Mesendoderm (in vitro differentiated cells): ENCODE data around the gene ATF7IP2.
"Not testable (repeated sequence)": the region's sequence is repeated elsewhere in the genome, so short reads cannot be mapped to it uniquely, and the experiment has no call there.

Experiments used
- DNase-seq: peaks from one replicate; pipeline ENCODE4 v3.0.0; 2013
- H2AK5ac ChIP-seq: 2 replicates; pipeline ENCODE4 v1.6.1; 2013; ENCODE audit warnings: low read length, inconsistent platforms
- H2BK120ac ChIP-seq: 2 replicates; pipeline ENCODE4 v1.6.1; 2013; ENCODE audit warnings: low read depth, mild to moderate bottlenecking, low read length, moderate library complexity, mixed read lengths
- H2BK15ac ChIP-seq: replicated peaks from 2 replicates; pipeline ENCODE4 v1.6.1; 2013; ENCODE audit warnings: low read depth, mild to moderate bottlenecking, moderate library complexity
- H2BK5ac ChIP-seq: 2 replicates; pipeline ENCODE4 v1.6.1; 2013; ENCODE audit warnings: low read length, inconsistent platforms
- H3K18ac ChIP-seq: 2 replicates; pipeline ENCODE4 v1.6.1; 2013; ENCODE audit warnings: mild to moderate bottlenecking, low read length, mixed read lengths
- H3K23ac ChIP-seq: one replicate; pipeline ENCODE4 v1.6.1; 2013; ENCODE audit warnings: low read length
- H3K27ac ChIP-seq: 2 replicates; pipeline ENCODE4 v1.5.1; 2013; ENCODE audit warnings: low read depth, mild to moderate bottlenecking, inconsistent platforms, low read length, moderate library complexity
- H3K27me3 ChIP-seq: 2 replicates; pipeline ENCODE4 v1.6.1; 2013; ENCODE audit warnings: low read length, control low read depth, mild to moderate bottlenecking, inconsistent platforms; ENCODE audit not compliant: insufficient read depth, poor library complexity
- H3K36me3 ChIP-seq: 2 replicates; pipeline ENCODE4 v1.6.1; 2013; ENCODE audit warnings: low read length, inconsistent platforms; ENCODE audit not compliant: control insufficient read depth, insufficient read depth
- H3K4ac ChIP-seq: one replicate; pipeline ENCODE4 v1.6.1; 2013; ENCODE audit warnings: low read depth, mild to moderate bottlenecking, low read length, moderate library complexity
- H3K4me1 ChIP-seq: 2 replicates; pipeline ENCODE4 v1.6.1; 2013; ENCODE audit warnings: low read depth, low read length, inconsistent platforms; ENCODE audit not compliant: control insufficient read depth
- H3K4me2 ChIP-seq: 2 replicates; pipeline ENCODE4 v1.6.1; 2013; ENCODE audit warnings: low read length
- H3K4me3 ChIP-seq: 2 replicates; pipeline ENCODE4 v1.5.1; 2013; ENCODE audit warnings: mild to moderate bottlenecking, low read length
- H3K56ac ChIP-seq: one replicate; pipeline ENCODE4 v1.6.1; 2013; ENCODE audit warnings: low read length
- H3K79me1 ChIP-seq: 2 replicates; pipeline ENCODE4 v1.6.1; 2013; ENCODE audit warnings: low read length, inconsistent platforms
- H3K79me2 ChIP-seq: 2 replicates; pipeline ENCODE4 v1.6.1; 2013; ENCODE audit warnings: mild to moderate bottlenecking, low read length; ENCODE audit not compliant: control insufficient read depth, insufficient read depth
- H3K9ac ChIP-seq: 2 replicates; pipeline ENCODE4 v1.6.1; 2013; ENCODE audit warnings: low read length, inconsistent platforms
- H4K5ac ChIP-seq: one replicate; pipeline ENCODE4 v1.6.1; 2013; ENCODE audit warnings: low read length
- H4K8ac ChIP-seq: one replicate; pipeline ENCODE4 v1.6.1; 2013; ENCODE audit warnings: low read depth, mild to moderate bottlenecking, control low read depth, low read length, moderate library complexity
- WGBS: extraction: QIAGEN DNeasy Blood & Tissue Kit; methylation state at CpG from one replicate; pipeline ENCODE4 v1.1.7; 2013; ENCODE audit warnings: low lambda C conversion rate, missing lambda C conversion rate; ENCODE audit not compliant: insufficient coverage; ENCODE audit errors: extremely low coverage; 5-methylcytosine and 5-hydroxymethylcytosine counted together

The ATF7IP2 gene

DNA sequence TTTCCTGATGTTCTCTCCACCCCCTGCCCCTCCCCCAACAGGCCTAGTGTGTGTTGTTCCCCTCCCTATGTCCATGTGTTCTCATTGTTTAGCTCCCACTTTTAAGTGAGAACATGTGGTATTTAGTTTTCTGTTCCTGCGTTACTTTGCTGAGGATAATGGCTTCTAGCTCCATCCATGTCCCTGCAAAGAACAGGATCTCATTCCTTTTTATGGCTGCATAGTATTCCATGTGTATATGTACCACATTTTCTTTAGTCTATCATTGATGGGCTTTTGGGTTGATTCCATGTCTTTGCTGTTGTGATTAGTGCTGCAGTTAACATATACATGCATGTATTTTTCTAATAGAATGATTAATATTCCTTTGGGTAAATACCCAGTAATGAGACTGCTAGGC is 90.8 kb downstream of the ATF7IP2 start:
- not testable (repeated sequence) for H3K36me3 ChIP-seq, H3K9ac ChIP-seq, H3K18ac ChIP-seq, H3K79me1 ChIP-seq, H3K4me2 ChIP-seq, H4K5ac ChIP-seq, H3K23ac ChIP-seq, DNase-seq, H3K4me1 ChIP-seq, H2AK5ac ChIP-seq, H3K56ac ChIP-seq, H3K27ac ChIP-seq, H3K4ac ChIP-seq, H4K8ac ChIP-seq, H2BK5ac ChIP-seq, H3K4me3 ChIP-seq, H3K79me2 ChIP-seq, H2BK120ac ChIP-seq, H2BK15ac ChIP-seq, H3K27me3 ChIP-seq
- WGBS: no CpG with 5 or more reads among the region's 1 CpG

DNA sequence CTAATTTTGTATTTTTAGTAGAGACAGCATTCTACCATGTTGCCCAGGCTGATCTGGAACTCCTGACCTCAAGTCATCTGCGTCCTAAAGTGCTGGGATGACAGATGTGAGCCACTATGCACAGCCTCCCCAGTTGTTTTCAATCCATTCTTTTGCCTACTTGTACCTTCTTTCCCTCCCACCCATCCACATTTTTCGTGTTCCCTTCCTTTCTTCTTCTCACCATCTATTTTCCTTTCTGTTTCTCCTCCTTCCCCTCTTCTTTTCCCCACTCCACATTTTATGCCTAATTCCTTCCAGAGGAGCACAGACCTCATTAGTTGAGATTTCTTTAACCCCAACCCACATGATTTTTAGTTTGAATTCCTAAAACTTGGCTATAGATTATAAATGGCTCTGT is 94.3 kb downstream of the ATF7IP2 start:
- no peak overlapping the region for H4K8ac ChIP-seq
- no peak overlapping the region for H3K56ac ChIP-seq
- H3K4me1 ChIP-seq: no peaks in the 10 kb centered on the region
- H3K36me3 ChIP-seq: peaks cover 2% of the 10 kb centered on the region
- no peak overlapping the region for H4K5ac ChIP-seq
- no peak overlapping the region for H3K23ac ChIP-seq
- no peak overlapping the region for H3K4me3 ChIP-seq
- no peak overlapping the region for H3K4ac ChIP-seq
- no peak overlapping the region for H3K27ac ChIP-seq
- WGBS: no CpG with 5 or more reads among the region's 2 CpGs
- H3K4me2 ChIP-seq: no peak overlapping the region
- H2BK5ac ChIP-seq: no peak overlapping the region
- H2BK120ac ChIP-seq: no peak overlapping the region
- no peaks in the 10 kb centered on the region for H3K79me2 ChIP-seq
- no peak overlapping the region for H3K18ac ChIP-seq
- H2BK15ac ChIP-seq: no peak overlapping the region
- H2AK5ac ChIP-seq: no peak overlapping the region
- H3K9ac ChIP-seq: no peak overlapping the region
- H3K27me3 ChIP-seq: no peaks in the 10 kb centered on the region
- DNase-seq: no peak
- H3K79me1 ChIP-seq: no peaks in the 10 kb centered on the region

DNA sequence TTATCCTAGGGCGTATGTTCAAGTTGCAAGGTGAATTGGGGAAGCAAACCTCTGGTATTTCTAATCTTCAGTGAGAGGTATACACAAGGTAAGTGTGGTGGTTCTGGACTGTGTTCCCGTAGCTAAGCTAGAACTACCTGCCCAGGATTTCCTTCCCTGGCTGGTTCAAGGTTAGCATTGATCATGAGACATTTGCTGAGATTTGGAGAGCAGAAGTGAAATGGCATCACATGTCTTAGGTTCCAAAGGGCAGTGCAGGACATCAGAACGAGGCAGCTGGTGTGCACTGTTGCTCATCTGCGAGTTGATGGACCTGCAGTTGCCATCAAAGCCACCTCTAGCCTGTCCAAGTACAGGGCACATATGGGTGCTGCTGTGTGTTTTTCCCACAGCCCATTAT is 99.3 kb downstream of the ATF7IP2 start:
- Histone ChIP-seq H3K23ac (no peak overlapping the region), H3K36me3 (peaks cover 2% of the 10 kb centered on the region), H3K4me2 (no peak overlapping the region), H3K79me2 (no peaks in the 10 kb centered on the region), H4K5ac (no peak overlapping the region), H3K79me1 (no peaks in the 10 kb centered on the region), H4K8ac (no peak overlapping the region), H3K56ac (no peak overlapping the region), H3K4ac (no peak overlapping the region), H3K4me3 (no peak overlapping the region), H3K27me3 (no peaks in the 10 kb centered on the region), H2BK5ac (no peak overlapping the region), H2BK15ac (no peak overlapping the region), H3K4me1 (no peaks in the 10 kb centered on the region), H3K18ac (no peak overlapping the region), H3K27ac (no peak overlapping the region), H2AK5ac (no peak overlapping the region), H3K9ac (no peak overlapping the region), H2BK120ac (no peak overlapping the region)
- no peak for DNase-seq
- no CpG with 5 or more reads among the region's 4 CpGs for WGBS

- no peak overlapping the region for H2AK5ac ChIP-seq
- peaks cover 2% of the 10 kb centered on the region for H3K36me3 ChIP-seq
- no peak overlapping the region for H2BK15ac ChIP-seq
- H3K4ac ChIP-seq: no peak overlapping the region
- no CpG with 5 or more reads among the region's 12 CpGs for WGBS
- no peak overlapping the region for H3K18ac ChIP-seq
- no peak overlapping the region for H3K23ac ChIP-seq
- no peak overlapping the region for H3K56ac ChIP-seq
- H3K4me1 ChIP-seq: no peaks in the 10 kb centered on the region
- H3K79me2 ChIP-seq: no peaks in the 10 kb centered on the region
- no peak overlapping the region for H2BK120ac ChIP-seq
- DNase-seq: no peak
- no peak overlapping the region for H4K5ac ChIP-seq
- H3K27me3 ChIP-seq: no peaks in the 10 kb centered on the region
- no peaks in the 10 kb centered on the region for H3K79me1 ChIP-seq
- no peak overlapping the region for H3K9ac ChIP-seq
- no peak overlapping the region for H3K4me3 ChIP-seq
- no peak overlapping the region for H4K8ac ChIP-seq
- H2BK5ac ChIP-seq: no peak overlapping the region
- H3K27ac ChIP-seq: no peak overlapping the region
- no peak overlapping the region for H3K4me2 ChIP-seq
Measured at GRCh38 chr16:10485698-10486382, 100.0 kb downstream of the ATF7IP2 start.

DNA sequence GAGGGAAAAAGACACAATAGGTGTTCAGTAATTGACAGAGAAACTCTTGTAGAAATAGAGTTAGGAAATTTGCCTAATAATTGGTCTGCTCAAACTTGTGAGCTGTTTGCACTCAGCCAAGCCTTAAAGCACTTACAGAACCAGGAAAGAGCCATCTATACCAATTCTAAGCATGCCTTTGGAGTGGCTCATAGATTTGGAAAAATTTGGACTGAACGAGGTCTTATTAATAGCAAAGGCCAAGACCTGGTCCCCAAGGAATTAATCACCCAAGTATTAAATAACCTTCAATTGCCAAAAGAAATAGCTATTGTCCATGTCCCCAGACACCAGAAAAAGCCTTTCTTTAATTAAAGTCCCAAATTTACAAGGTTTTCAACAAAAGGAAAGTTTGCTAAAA is 104.3 kb downstream of the ATF7IP2 start:
- no peaks in the 10 kb centered on the region for H3K79me1 ChIP-seq
- DNase-seq: no peak
- WGBS: no CpG with 5 or more reads among the region's 1 CpG

GRCh38 chr16:10493276-10493675 is 107.4 kb downstream of the ATF7IP2 start:
- Histone ChIP-seq H3K9ac (no peak overlapping the region), H3K27ac (no peak overlapping the region), H3K36me3 (no peaks in the 10 kb centered on the region), H2BK5ac (no peak overlapping the region), H3K4me2 (no peak overlapping the region), H3K79me2 (no peaks in the 10 kb centered on the region), H3K23ac (no peak overlapping the region), H3K56ac (no peak overlapping the region), H3K4me3 (no peak overlapping the region), H4K8ac (no peak overlapping the region), H2BK15ac (no peak overlapping the region), H3K18ac (no peak overlapping the region), H3K4ac (no peak overlapping the region), H3K27me3 (no peaks in the 10 kb centered on the region), H2AK5ac (no peak overlapping the region), H3K4me1 (no peaks in the 10 kb centered on the region), H3K79me1 (no peaks in the 10 kb centered on the region), H4K5ac (no peak overlapping the region), H2BK120ac (no peak overlapping the region)
- no CpG with 5 or more reads among the region's 8 CpGs for WGBS
- DNase-seq: no peak

More for the DNA sequence above, 104.3 kb downstream of the ATF7IP2 start:
- Histone ChIP-seq H3K36me3 (no peaks in the 10 kb centered on the region), H3K23ac (no peak overlapping the region), H3K4ac (no peak overlapping the region), H2BK5ac (no peak overlapping the region), H2BK120ac (no peak overlapping the region), H3K79me2 (no peaks in the 10 kb centered on the region), H4K8ac (no peak overlapping the region), H3K4me2 (no peak overlapping the region), H2AK5ac (no peak overlapping the region), H3K9ac (no peak overlapping the region), H3K27me3 (no peaks in the 10 kb centered on the region), H3K4me1 (no peaks in the 10 kb centered on the region), H3K18ac (no peak overlapping the region), H2BK15ac (no peak overlapping the region), H3K56ac (no peak overlapping the region), H4K5ac (no peak overlapping the region), H3K27ac (no peak overlapping the region), H3K4me3 (no peak overlapping the region)
